Effector CD8-positive, alpha-beta T cell (primary cell): ENCODE results near the gene AKT3.

Source experiments
- DNase-seq: peaks from one replicate; lab custom pipeline; 2025; lab: John Stamatoyannopoulos, UW

Gene AKT3

DNA sequence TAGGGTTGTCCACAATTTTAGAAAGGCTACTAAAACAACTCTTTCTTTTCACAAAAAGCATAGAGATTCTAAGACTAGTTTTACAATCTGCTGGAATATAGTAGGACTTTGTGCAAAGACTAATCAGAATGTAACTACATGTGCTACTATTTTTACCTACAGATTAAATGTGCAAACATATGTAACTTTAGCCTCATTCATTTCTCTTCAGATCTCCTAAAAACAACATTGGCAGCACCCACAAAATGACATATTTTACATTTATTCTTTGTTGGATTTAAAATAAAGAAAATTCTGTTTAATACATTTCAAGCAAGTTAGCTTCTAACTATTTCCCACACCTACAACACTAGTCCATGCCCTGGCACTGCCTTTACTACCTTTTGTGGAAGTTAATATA, 292.2 kb downstream of the AKT3 start:
- DNase-seq = no peak

DNA sequence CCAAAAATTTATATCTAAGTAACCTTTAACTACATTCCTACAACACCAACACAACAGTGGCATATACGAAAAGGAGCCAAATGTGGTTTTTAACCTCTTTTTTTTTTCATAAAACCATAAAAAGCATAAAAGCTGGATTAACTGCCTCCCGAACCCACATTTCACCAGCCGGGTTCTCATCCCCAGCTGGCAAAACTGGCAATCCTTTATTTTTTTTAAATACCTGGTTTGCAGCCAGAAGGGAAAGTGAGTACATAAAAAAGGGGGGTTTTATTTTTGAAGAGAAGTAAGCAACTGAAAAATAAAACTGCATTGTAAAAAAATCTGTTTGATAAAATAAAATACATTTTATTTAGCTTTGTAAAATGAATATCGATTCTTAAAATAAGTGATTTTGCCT, 295.4 kb downstream of the AKT3 start:
- DNase-seq = no peak

DNA sequence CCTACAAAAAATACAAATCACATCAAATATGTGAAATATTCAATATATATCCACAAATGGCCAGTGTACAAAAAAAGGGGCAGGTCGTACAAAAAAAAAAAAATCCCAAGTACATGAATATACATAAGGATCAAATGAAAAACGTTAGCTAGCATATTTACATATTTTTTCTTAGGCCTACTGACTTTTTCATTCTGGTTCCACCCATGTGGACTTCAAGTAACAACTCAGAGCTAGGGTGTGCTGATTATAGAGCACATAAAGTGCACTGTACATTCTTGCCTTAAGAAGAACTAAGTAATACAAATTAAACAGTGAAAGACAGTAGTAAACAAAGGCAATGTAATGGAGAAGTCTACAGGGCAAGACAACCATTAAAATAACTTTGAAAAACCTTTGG, 297.0 kb downstream of the AKT3 start:
- DNase-seq = no peak

DNA sequence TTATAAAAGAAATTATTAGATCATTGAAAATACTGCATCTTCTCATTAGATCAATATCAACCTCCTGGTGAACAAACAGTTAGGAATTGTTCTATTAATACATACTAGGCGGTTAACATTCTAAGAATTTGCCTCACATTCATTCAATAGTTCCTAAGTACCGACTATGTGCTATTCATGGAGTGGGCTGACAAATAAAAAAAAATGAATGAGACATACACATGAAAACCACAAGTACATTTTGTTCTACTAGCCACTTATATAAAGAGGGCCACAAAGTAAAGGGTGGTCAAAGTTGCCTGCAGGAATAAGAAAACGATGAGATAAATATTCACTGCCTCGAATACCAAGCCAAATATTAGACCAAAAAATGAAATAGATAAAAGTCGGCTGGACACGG, 299.8 kb downstream of the AKT3 start:
- no peak for DNase-seq

DNA sequence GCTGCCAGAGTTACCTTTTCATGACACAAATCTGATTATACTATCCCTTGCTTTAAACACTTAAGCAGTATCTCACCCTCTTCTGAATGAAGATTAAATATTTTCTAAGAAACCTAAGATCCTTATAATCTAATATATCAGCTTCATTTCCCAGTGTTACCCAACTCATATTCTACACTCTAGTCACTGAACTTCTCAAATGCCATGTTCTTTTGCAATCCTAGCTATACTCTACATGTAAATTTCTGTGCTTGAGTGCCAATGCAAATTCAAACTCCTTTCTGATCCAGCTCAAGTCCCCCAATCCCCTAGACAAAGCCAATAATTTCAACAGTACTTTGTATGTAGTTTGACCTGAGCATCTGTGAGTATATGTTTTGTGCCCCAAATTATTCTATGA, 300.3 kb downstream of the AKT3 start:
- DNase-seq = no peak

DNA sequence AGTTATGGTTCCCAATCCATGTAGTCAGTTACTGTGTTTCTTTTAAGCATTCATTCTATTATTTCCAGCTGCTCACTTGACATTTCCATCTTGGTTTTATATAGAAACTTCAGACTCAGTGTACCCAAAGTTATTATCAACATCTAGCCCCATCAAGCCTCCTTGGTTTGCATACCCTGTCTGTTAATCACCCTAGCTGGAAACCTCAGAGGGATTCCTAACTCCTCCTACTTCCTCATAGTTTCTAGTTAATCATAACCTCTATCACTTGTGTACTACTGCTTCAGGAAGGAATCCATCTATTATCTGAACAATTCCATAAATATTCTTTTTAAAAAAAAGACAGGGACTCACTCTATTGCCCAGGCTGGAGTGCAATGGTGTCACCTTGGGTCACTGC, 300.9 kb downstream of the AKT3 start:
- no peak for DNase-seq

DNA sequence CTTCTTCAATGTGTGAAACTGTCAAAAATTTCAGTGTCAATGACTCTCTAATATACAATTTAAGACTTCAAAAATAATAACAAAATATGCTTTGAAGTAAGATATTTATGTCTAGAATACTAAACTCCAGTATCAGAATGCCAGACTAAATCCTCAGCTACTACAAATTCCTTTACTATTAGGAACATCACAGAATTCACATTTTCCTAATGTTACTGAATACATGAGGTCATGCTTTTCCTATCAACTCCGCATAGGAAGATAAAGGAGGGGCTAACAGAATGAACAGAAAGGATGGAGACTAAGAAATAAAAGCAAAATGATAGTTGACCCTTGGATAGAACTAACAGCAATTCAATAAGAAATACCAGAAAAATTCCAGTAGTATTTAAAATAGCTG, 301.5 kb downstream of the AKT3 start:
- DNase-seq = no peak

DNA sequence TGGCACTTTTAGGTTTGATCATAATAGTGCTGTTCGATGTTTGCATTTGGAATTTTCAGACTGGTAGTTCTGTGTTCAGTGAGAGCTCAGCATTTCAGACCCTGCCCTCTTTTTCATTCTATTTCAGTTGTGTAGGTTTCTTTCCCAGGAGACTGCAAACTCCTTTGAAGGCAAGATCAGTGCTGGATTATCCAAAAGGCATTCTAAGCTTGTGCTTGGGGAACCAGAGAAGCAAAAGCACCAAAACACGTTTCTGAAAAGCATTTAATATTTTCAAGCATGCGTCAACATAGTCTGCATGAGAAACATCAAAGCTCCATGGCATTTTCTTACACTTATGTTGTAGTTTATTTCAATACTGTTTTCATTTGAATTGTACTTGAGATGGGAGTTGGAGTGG, 302.2 kb downstream of the AKT3 start:
- no peak for DNase-seq

DNA sequence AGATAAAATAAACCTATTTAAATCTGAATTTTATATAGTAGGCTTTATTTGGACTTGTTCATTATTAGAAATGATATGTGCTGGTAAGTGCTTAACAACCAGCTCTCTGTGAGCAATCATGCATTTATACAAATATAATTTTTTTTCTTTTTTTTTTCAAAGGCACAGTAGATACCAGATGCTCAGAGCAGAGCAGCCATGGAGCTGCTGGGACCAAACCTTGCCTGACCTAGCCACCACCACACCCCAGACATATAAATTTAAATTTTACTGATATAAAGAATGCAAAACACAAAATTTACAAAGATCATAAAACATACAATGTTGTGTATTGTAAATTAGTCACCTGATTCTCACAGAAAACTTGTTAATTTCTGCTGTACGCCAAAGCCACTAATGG, 303.6 kb downstream of the AKT3 start:
- no peak for DNase-seq

DNA sequence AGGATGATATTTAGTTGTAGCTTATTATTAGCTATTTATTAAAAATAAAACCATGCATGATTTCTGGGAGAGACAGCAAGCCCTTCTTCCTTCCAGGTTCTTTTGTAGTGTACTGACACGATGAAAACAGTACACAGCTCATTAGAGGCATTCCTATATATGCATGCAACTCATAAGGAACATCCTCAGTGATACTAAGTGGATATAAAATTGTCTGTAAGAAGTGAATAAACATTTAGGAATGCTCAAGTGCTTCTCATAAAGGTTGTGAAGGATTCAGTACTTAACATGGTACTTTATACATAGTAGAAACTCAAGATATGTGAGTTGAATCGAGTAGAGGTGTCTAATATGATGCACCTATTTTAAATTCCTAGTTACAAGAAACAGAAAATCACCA, 306.5 kb downstream of the AKT3 start:
- no peak for DNase-seq

DNA sequence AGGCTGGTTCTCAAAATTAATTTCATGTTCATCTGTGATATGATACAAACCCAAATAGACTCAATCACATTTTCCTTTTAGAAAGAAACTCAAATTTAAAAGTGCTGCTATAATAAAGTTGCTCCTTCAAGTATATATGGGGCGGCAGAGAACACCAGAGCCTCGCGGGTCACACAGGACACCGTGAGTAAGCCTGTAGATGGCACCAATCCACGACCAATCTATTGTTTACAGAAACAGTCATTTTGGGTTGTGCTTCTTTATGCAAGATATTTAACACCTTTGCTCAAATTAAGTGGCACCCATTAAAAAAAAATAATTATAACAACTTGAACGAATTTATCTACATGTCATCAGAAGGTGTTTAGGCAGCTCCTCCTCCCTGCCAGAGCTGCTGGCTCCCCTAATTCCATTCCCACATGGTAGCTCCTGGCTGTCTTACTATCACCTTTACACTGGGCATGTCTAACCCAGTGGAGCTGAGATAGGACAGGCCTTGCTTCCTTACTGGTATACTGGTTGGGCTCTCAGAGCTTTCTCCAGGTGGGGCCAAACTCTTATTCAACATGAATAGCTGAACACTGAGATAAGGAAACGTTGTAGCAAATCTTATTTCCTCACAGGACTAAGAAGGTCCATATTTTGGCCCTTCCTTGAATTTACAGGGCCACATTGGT, 307.2 kb downstream of the AKT3 start:
- DNase-seq = no peak

DNA sequence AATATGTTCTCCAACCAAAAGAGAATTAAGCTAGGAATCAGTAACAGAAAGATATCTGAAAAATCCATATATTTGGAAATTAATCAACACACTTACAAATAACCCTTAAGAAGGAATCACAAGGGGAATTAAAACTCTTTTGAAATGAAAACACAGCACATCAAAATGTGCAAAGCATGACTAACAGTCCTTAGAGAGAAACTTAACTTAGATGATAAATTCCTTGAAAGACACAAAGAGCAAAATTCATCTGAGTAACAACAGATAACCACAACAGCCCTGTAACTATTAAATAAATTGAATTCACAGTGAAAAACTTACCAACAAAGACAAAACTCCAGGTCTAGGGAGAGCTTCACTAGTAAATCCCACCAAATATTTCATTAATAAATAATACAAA, 310.4 kb downstream of the AKT3 start:
- DNase-seq = no peak

DNA sequence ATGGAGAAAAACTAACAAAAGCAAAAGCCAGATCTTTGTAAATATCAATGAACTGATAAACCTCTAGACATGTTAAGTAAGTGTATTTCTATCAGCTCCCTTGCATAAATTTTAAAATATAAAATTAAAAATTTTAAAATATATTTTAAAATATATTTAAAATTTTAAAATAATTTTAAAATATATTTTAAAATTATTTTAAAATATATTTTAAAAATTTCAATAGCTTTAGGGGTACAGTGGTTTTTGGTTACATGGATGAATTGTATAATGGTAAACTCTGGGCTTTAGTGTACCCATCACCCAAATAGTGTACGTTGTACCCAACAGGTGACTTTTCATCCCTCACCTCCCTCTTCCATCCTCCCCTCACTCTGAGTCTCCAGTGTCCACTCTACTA, 315.0 kb downstream of the AKT3 start:
- DNase-seq = no peak

DNA sequence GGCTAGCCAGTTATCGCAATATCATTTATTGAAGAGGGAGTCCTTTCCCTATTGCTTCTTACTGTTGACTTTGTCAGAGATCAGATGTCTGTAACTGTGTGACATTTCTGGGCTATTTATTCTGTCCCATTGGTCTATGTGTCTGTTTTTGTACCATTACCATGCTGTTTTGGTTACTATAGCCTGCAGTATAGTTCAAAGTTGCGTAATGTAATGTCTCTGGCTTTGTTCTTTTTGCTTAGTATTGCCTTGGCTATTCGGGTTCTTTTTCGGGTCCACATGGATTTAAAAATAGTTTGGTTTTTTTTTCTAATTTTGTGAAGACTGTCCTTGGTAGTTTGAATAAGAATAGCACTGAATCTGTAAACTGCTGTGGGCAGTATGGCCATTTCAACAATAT, 320.5 kb downstream of the AKT3 start:
- DNase-seq = no peak

DNA sequence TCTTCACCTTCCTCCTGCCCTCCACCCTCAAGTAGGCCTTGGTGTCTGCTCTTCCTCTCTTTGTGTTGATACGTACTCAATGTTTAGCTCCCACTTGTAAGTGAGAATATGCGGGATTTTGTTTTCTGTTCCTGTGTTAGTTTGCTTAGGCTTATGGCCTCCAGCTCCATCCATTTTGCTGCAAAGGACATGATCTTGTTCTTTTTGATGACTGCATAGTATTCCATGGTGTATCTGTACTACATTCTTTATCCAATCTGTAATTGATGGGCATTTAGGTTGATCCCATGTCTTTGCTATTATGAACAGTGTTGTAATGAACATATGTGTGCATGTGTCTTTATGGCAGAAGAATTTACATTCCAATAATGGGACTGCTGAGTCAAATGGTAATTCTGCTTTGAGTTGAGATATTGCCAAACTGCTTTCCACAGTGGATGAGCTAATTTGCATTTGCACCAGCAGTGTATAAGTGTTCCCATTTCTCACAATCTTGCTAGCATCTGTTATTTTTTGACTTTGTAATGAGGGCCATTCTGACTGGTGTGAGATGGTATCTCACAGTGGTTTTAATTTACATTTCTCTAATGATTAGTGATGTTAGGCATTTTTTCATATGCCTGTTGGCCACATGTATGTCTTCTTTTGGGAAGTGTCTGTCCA, 321.5 kb downstream of the AKT3 start:
- DNase-seq = no peak

DNA sequence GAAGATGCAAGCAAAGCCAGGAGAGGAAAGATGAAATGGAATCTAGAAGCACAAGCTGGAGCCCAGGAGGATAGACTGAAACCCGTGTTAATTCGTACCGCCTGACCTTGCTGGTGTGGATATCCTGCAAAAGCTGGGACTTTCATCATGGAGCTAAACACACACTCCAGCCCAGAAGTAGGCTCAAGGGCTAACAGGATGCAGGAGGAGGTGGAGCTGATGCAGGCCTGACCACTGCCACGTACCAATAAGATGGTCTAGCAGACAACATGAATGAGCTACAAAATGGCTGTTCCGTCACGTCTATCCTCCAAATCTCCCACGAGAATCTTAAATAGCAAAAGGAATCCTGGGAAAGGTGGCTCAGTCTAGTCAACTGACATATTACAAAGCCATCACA, 323.9 kb downstream of the AKT3 start:
- DNase-seq = no peak

DNA sequence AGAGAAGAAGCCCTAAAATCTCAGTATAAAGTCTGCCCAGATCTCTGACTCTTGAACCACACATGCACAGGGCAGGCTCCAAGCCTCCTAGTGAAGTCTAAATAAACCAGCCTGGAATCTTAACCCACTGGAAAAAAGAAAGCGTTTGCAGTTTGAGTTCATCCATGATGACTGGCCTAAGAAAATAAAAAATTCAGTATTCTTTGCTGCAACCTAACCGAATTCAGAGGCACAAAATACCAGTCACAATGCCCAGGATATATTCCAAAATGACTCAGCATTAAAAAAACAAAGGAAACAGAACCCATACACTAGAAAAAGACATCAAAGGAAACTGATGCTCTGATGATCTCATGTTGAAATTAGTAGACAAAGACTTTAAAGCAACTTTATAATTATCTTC, 325.0 kb downstream of the AKT3 start:
- no peak for DNase-seq

DNA sequence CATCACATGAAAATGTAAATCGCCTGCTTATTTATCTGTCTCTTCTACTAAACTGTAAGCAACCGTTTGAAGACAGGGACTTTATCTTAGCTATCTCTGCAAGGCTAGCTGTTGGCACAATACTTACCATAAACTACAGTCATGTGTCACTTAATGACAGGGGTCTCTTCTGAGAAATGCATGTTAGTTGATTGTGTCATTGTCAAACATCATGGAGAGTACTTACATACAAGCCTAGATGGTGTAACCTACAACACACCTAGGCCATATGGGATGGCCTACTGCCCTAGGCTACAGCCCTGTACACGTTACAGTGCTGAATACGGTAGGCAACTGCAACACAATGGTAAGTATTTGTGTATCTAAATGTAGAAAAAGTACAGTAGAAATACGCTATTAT, 326.3 kb downstream of the AKT3 start:
- DNase-seq = no peak

DNA sequence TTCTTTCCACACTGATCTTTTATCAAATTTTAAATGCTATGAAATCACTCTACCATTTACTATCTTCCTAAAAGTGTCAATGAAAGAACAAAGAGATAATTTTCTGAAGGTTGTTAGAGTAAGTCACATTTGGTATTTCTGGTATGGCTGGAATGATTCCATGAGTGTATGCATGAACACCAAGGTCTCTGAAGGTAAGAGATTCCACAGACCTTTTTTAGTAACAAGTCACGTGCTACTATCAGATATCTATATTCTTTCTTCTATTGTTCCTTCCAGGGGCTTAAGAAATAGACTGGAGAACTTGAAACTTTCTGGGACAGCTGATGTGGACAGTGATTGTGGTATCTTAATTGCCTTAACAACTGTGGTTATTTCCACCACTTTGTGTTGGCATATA, 329.2 kb downstream of the AKT3 start:
- DNase-seq = no peak

DNA sequence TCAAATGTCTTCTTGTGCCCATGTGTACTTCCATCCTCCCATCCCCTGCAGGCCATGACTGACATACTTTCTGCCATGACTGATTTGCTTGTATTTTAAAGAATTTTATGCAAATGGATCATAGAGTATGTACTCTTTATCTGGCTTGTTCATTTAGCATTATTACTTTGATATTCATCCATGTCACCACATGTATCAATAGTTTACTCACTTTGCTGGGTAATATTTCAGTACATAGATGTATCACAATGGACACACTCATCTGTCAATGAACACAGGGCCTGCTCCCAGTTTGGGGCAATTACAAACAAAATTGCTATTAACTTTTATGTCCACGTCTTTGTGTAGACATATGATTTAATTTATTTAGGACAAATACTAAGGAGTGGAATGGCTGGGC, 335.1 kb downstream of the AKT3 start:
- DNase-seq = no peak

DNA sequence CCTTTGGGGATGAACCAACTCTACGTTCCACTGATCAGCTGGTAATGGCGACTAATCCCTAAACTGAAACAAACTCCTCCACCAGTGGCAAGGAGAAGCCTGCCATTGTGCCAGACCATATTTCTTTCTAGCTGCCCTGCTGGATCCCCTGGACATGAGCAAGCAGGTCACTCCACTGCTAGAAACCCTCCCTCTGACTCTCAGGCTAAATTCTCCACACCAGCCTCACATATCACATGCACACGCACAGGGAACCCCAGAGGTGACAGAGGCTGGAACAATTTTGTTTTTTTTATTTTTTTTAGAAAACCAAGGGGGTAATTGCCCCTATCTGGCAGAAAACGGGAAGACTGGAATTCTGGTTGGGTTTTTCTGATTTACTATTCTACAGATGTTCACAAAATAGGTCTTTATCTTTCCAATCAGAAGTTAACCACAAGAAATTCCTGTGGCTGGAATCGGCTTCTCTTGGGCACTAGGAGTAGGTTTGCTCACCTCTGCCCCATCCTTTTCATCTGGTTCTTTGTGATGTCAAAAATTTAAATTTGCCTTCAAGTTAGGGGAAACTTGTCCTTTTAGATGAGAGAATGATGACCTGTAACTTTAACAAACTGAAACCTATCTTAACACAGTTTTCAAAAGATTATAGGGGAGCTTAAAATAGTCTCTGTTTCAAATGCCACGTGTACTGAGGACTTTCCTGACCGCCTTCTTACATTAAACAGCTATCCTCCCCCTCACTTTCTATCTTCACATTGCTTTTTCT, 336.1 kb downstream of the AKT3 start:
- no peak for DNase-seq

DNA sequence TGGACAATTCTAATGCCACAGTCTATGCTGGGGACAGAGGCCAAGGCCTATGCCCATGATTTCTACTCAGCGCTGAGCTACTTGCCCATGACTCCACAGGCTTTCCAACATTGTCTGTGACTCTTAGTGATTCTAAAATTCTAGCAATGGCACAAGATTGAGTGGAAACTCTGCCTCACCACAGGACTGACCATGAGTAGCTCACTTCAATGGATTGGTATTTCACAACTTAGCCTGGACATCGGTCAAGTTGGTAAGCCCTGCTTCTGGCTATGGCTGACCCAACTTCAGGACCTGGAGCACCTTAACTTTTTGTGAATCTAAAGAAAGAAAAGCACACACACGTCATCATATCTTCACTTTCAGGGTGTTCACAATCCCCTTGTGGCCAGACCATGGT, 339.1 kb downstream of the AKT3 start:
- no peak for DNase-seq

DNA sequence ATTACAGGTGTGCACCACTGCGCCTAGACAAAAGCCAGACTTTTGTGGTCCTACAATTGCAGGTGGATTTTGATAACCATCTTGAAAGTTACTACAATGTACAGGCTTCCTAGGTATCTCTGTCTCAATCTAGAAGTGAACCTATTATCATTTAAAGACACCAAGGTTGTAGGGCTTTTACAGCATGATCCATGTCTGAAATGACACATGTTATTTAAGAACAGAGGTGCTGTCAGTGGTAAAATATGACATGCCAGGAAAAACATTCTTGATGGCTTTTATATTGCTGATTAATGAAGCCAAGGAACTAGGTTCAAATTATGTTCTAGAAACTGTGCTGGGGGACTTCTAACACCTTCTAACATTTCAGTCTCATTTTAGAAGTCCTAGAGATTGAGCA, 341.1 kb downstream of the AKT3 start:
- DNase-seq = no peak
